A549 (cell line): ENCODE results near the gene TSPAN15. TPM values are rescaled to one million over a fixed set of nuclear protein-coding genes. Genes with fewer than 3 reads are reported as not detected.

ENCODE experiments used
- ATAC-seq, 2 experiments: fragments of 200-7000 bp in 1 of 2; fragments of >200 bp in 1 of 2; cut with Nextera tagmentation in 1 of 2; cut with Tn5 transposase in 1 of 2; 3 replicates each; pipeline versions ENCODE4 v1.8.0 to v1.9.1; 2018 to 2020; ENCODE audit warnings: mild to moderate bottlenecking in 1 of 2, moderate library complexity in 1 of 2
- CTCF ChIA-PET: fragments of 300-600 bp; sonication (Branson Sonifier 250); formaldehyde crosslinking; extraction: SDS; loops from one replicate; lab custom pipeline; 2021; ENCODE audit warnings: antibody characterized with exemption, inconsistent platforms; lab: Yijun Ruan, JAX
- POLR2A ChIA-PET: fragments of 350-600 bp; formaldehyde crosslinking; extraction: SDS; loops from one replicate; lab custom pipeline; 2021; ENCODE audit warnings: antibody characterized with exemption, inconsistent platforms; lab: Yijun Ruan, JAX
- DNase-seq, 2 experiments: peaks; one replicate each; pipeline versions ENCODE4 v3.0.0 to v3.0.0-alpha.2; 2011 to 2016; ENCODE audit warnings: low read depth in 1 of 2, low spot score in 1 of 2
- FAIRE-seq: peaks from 2 replicates; lab custom pipeline; 2011; peaks lifted over from hg19 to GRCh38; lab: Jason Lieb, UNC
- H3K27ac ChIP-seq, 2 experiments: fragments of >200 bp; sonication (Bioruptor Twin); formaldehyde crosslinking; 3 replicates each; pipeline ENCODE4 v1.5.1; 2016 to 2017
- H3K4me1 ChIP-seq: fragments of >200 bp; sonication (Bioruptor Twin); formaldehyde crosslinking; 3 replicates; pipeline ENCODE4 v1.6.1; 2016
- H3K4me2 ChIP-seq: fragments of >200 bp; sonication (Bioruptor Twin); formaldehyde crosslinking; 3 replicates; pipeline ENCODE4 v1.6.1; 2016
- H3K4me3 ChIP-seq: fragments of >200 bp; sonication (Bioruptor Twin); formaldehyde crosslinking; 3 replicates; pipeline ENCODE4 v1.5.1; 2016
- H3K9me3 ChIP-seq: fragments of >200 bp; sonication (Bioruptor Twin); formaldehyde crosslinking; 3 replicates; pipeline ENCODE4 v1.6.1; 2016
- CHD2 ChIP-seq: fragments of 150-350 bp; IDR thresholded peaks from 2 replicates; pipeline ENCODE4 v1.6.1; 2014; ENCODE audit warnings: low read length; ENCODE audit not compliant: partially characterized antibody
- EHF ChIP-seq: fragments of 250-450 bp; sonication (Bioruptor Pico); IDR thresholded peaks from 2 replicates; pipeline ENCODE4 v1.5.0; 2020; ENCODE audit warnings: mild to moderate bottlenecking
- EHMT2 ChIP-seq: fragments of 200-600 bp; sonication (generic); IDR thresholded peaks from 2 replicates; pipeline ENCODE4 v1.6.1; 2016; ENCODE audit warnings: antibody characterized with exemption, low read depth, mild to moderate bottlenecking, moderate library complexity
- GATA3 ChIP-seq: IDR thresholded peaks from 2 replicates; pipeline ENCODE4 v1.6.1; 2012; ENCODE audit warnings: borderline replicate concordance
- HOXA7 ChIP-seq: fragments of 250-450 bp; sonication (Bioruptor Pico); IDR thresholded peaks from 2 replicates; pipeline ENCODE4 v1.5.0; 2020; ENCODE audit warnings: mild to moderate bottlenecking, moderate library complexity
- HOXB13 ChIP-seq: fragments of 250-450 bp; sonication (Bioruptor Pico); IDR thresholded peaks from 2 replicates; pipeline ENCODE4 v1.5.0; 2020; ENCODE audit warnings: low read depth, mild to moderate bottlenecking, moderate library complexity
- JUN ChIP-seq, 2 experiments: fragments of >200 bp; sonication (Bioruptor Twin); formaldehyde crosslinking; IDR thresholded peaks; 2 replicates in 1 of 2; 3 replicates in 1 of 2; pipeline ENCODE4 v1.6.1; 2016 to 2017
- JUNB ChIP-seq: fragments of >200 bp; sonication (Bioruptor Twin); formaldehyde crosslinking; IDR thresholded peaks from 2 replicates; pipeline ENCODE4 v1.6.1; 2016
- KDM1A ChIP-seq: fragments of 200-600 bp; sonication (generic); IDR thresholded peaks from 2 replicates; pipeline ENCODE4 v1.6.1; 2016; ENCODE audit warnings: low read depth, mild to moderate bottlenecking
- NPAS2 ChIP-seq: fragments of 250-450 bp; sonication (Bioruptor Pico); IDR thresholded peaks from 2 replicates; pipeline ENCODE4 v1.8.0; 2022; ENCODE audit warnings: mild to moderate bottlenecking, moderate library complexity, borderline replicate concordance
- POLR2AphosphoS2 ChIP-seq: conservative IDR thresholded peaks from 2 replicates; pipeline ENCODE4 v1.6.1; 2012; ENCODE audit warnings: low read length, improper control_type of control experiment, inconsistent platforms
- RAD21 ChIP-seq, 2 experiments: fragments of >200 bp in 1 of 2; sonication (Bioruptor Twin) in 1 of 2; formaldehyde crosslinking in 1 of 2; IDR thresholded peaks in 1 of 2; conservative IDR thresholded peaks in 1 of 2; 2 replicates in 1 of 2; 3 replicates in 1 of 2; pipeline ENCODE4 v1.6.1; 2012 to 2018; ENCODE audit warnings: inconsistent platforms in 1 of 2
- RARB ChIP-seq: fragments of 250-450 bp; sonication (Bioruptor Pico); IDR thresholded peaks from 2 replicates; pipeline ENCODE4 v1.8.0; 2021; ENCODE audit warnings: mild to moderate bottlenecking, moderate library complexity
- SMC3 ChIP-seq: fragments of >200 bp; sonication (Bioruptor Twin); formaldehyde crosslinking; IDR thresholded peaks from 3 replicates; pipeline ENCODE4 v1.6.1; 2018; ENCODE audit warnings: inconsistent platforms
- SREBF2 ChIP-seq: fragments of 450-650 bp; IDR thresholded peaks from 2 replicates; pipeline ENCODE4 v1.6.1; 2014; ENCODE audit warnings: mild to moderate bottlenecking, moderate library complexity
- TP53 ChIP-seq: fragments of 250-450 bp; sonication (Bioruptor Pico); IDR thresholded peaks from 2 replicates; pipeline ENCODE4 v1.5.0; 2021; ENCODE audit warnings: mild to moderate bottlenecking, moderate library complexity
- ZFP36 ChIP-seq: fragments of 450-650 bp; IDR thresholded peaks from 2 replicates; pipeline ENCODE4 v1.6.1; 2014; ENCODE audit warnings: borderline replicate concordance; ENCODE audit not compliant: partially characterized antibody
- WGBS: methylation state at CpG from one replicate; pipeline ENCODE4 v1.1.6; 2017; ENCODE audit errors: missing lambda C conversion rate; 5-methylcytosine and 5-hydroxymethylcytosine counted together
- polyA plus RNA-seq, 4 experiments: library from polyadenylated mRNA; depleted of rRNA in 3 of 4; stranded (reverse); fragments of >200 nt; fragmentation: RNase III in 1 of 4; extraction: RNeasy Plus Mini Kit Qiagen cat#74134 plus additional on column Dnase treatment in 1 of 4; gene quantifications; 2 replicates in 3 of 4; 3 replicates in 1 of 4; pipeline ENCODE4 v1.2.3, GENCODE V29; 2011 to 2017
- TF ChIP-seq, protein P1 (sequence below): IDR thresholded peaks from 2 replicates; pipeline ENCODE4 v1.6.1; 2012; ENCODE audit warnings: low read depth, borderline replicate concordance
- TF ChIP-seq, protein P2 (sequence below): IDR thresholded peaks from 2 replicates; pipeline ENCODE4 v1.6.1; 2012
- TF ChIP-seq, protein P3 (sequence below): fragments of 150-350 bp; IDR thresholded peaks from 2 replicates; pipeline ENCODE4 v1.6.1; 2014; ENCODE audit warnings: low read depth, mild to moderate bottlenecking, low read length
- TF ChIP-seq, protein P4 (sequence below): IDR thresholded peaks from 2 replicates; pipeline ENCODE4 v1.6.1; 2012
- TF ChIP-seq, protein P5 (sequence below): fragments of >200 bp; sonication (Bioruptor Twin); formaldehyde crosslinking; IDR thresholded peaks from 3 replicates; pipeline ENCODE4 v1.6.1; 2016
- TF ChIP-seq, protein P6 (sequence below): fragments of 450-650 bp; IDR thresholded peaks from 2 replicates; pipeline ENCODE4 v1.6.1; 2014; ENCODE audit warnings: antibody characterized with exemption
- TF ChIP-seq, protein P7 (sequence below): fragments of 200-600 bp; sonication (generic); IDR thresholded peaks from 2 replicates; pipeline ENCODE4 v1.6.1; 2016; ENCODE audit warnings: antibody characterized with exemption, mild to moderate bottlenecking, moderate library complexity

The TSPAN15 gene
- polyA plus RNA-seq, 2 of the 4 experiments (the other 2 are of a cell fraction) = 49.3 to 89.6 TPM

DNA sequence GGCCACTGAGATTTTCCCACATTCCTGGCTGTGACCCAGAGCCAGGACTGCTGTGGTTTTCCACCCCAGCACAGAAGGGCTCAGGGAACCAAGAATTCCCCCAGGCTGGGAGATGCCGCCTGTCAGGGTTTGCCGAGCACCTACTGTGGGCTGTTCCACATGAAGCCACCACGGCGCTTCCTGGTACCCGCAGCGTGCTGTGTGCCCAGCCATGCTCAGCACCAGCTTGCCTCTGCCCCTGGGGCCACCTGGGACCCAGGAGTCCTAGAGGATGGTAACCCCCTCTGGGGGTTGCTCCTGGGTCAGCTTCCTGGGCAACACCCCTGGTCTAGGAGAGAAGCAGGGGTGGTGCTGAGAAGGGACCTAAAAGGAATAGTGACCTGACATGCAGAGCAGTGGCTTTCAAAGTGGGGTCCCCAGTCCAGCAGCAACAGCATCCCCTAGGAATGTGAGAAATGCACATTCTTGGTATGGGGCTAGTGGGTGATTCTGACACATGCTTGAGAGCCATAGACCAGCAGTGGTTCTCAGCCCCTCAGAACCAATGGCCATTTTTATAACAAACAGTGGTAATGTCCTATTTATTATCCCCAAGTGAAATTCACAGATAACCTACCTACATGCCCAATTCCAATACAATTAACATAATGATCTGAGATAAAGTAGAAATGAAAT is 53.4 kb downstream of the TSPAN15 start:
- CTCF ChIA-PET = interaction anchor here (1.0 to 16.2 kb wide), 9 partner anchors 8 to 266 kb away, joined by 3 to 385 read pairs (median 4); no protein-coding TSS in a partner anchor
- Histone ChIP-seq H3K9me3 (no peaks in the 10 kb centered on the region), H3K27ac (no peak overlapping the region), H3K4me1 (peaks cover 13% of the 10 kb centered on the region), H3K4me2 (no peak overlapping the region), H3K4me3 (no peak overlapping the region)
- no CpG with 5 or more reads among the region's 6 CpGs for WGBS
- no peak for TF ChIP-seq RARB (CRISPR knock-in tag)
- TF ChIP-seq, protein P1, sequence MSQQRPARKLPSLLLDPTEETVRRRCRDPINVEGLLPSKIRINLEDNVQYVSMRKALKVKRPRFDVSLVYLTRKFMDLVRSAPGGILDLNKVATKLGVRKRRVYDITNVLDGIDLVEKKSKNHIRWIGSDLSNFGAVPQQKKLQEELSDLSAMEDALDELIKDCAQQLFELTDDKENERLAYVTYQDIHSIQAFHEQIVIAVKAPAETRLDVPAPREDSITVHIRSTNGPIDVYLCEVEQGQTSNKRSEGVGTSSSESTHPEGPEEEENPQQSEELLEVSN = no peak
- TF ChIP-seq JUN (IDR thresholded peaks at IDR 0.05) = no peak
- TF ChIP-seq RAD21 (conservative IDR thresholded peaks at IDR 0.05 in 1 of 2, IDR thresholded peaks at IDR 0.05 in 1 of 2) = no peak
- no peak for TF ChIP-seq SMC3
- TF ChIP-seq, protein P2, sequence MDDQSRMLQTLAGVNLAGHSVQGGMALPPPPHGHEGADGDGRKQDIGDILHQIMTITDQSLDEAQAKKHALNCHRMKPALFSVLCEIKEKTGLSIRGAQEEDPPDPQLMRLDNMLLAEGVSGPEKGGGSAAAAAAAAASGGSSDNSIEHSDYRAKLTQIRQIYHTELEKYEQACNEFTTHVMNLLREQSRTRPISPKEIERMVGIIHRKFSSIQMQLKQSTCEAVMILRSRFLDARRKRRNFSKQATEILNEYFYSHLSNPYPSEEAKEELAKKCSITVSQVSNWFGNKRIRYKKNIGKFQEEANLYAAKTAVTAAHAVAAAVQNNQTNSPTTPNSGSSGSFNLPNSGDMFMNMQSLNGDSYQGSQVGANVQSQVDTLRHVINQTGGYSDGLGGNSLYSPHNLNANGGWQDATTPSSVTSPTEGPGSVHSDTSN = no peak
- DNase-seq (no peak), ATAC-seq (no peak), FAIRE-seq (no peak)
- POLR2A ChIA-PET = no interaction called here

DNA sequence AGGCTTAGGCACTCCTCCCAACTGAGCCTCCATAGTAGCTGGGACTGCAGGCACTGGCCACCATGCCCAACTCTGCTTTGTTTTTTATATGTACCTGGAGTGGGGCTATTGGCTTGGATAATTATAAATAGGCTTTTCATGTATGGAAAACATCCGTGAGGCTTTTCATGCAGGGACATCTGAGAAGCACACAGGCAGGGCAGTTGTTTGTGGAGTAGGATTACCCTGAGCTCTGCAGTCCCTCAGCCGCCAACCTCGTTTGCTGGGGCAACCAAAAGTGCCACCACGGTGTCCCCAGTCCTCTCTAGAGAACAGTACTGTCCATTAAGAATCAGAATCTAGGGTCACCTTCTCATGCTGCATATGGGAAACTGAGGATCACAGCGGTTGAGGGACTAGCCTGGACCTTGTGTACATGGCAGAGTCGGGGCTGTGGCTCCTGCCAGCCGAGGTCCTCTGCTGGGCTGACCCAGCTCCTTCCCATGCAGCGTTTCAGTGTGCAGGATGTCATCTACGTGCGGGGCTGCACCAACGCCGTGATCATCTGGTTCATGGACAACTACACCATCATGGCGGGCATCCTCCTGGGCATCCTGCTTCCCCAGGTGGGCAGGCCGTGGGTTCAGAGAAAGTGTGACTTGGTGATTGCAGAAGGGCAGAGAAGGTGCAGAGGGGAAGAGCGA is 54.5 kb downstream of the TSPAN15 start:
- H3K27ac ChIP-seq = peak overlapping the region in 1 of 2 experiments; percentile 91; a peak in 1 of 6 replicates
- 92% methylated on average over 14 of the region's 15 CpGs for WGBS
- no peak for ATAC-seq
- POLR2A ChIA-PET = no interaction called here
- H3K4me2 ChIP-seq = no peak overlapping the region
- CTCF ChIA-PET = interaction anchor here (0.7 to 16.2 kb wide), 14 partner anchors 9 to 270 kb away, joined by 3 to 385 read pairs (median 24); partner anchors contain the start of gene TSPAN15
- peaks cover 13% of the 10 kb centered on the region for H3K4me1 ChIP-seq
- no peak for DNase-seq
- no peaks in the 10 kb centered on the region for H3K9me3 ChIP-seq
- FAIRE-seq = no peak
- TF ChIP-seq KDM1A (no peak), HOXB13 (CRISPR knock-in tag) (no peak), EHF (CRISPR knock-in tag) (no peak), EHMT2 (no peak), ZFP36 (no peak), RAD21 (conservative IDR thresholded peaks at IDR 0.05 in 1 of 2, IDR thresholded peaks at IDR 0.05 in 1 of 2) (no peak), HOXA7 (CRISPR knock-in tag) (no peak), SREBF2 (no peak), TP53 (CRISPR knock-in tag) (no peak), JUN (IDR thresholded peaks at IDR 0.05) (no peak), GATA3 (no peak), NPAS2 (CRISPR knock-in tag) (no peak), CHD2 (no peak), JUNB (no peak), POLR2AphosphoS2 (no peak)
- TF ChIP-seq, protein P3, sequence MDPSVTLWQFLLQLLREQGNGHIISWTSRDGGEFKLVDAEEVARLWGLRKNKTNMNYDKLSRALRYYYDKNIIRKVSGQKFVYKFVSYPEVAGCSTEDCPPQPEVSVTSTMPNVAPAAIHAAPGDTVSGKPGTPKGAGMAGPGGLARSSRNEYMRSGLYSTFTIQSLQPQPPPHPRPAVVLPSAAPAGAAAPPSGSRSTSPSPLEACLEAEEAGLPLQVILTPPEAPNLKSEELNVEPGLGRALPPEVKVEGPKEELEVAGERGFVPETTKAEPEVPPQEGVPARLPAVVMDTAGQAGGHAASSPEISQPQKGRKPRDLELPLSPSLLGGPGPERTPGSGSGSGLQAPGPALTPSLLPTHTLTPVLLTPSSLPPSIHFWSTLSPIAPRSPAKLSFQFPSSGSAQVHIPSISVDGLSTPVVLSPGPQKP = no peak
- TF ChIP-seq, protein P4, sequence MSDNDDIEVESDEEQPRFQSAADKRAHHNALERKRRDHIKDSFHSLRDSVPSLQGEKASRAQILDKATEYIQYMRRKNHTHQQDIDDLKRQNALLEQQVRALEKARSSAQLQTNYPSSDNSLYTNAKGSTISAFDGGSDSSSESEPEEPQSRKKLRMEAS = no peak
- TF ChIP-seq, protein P5, sequence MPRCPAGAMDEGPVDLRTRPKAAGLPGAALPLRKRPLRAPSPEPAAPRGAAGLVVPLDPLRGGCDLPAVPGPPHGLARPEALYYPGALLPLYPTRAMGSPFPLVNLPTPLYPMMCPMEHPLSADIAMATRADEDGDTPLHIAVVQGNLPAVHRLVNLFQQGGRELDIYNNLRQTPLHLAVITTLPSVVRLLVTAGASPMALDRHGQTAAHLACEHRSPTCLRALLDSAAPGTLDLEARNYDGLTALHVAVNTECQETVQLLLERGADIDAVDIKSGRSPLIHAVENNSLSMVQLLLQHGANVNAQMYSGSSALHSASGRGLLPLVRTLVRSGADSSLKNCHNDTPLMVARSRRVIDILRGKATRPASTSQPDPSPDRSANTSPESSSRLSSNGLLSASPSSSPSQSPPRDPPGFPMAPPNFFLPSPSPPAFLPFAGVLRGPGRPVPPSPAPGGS = no peak
- TF ChIP-seq, protein P6, sequence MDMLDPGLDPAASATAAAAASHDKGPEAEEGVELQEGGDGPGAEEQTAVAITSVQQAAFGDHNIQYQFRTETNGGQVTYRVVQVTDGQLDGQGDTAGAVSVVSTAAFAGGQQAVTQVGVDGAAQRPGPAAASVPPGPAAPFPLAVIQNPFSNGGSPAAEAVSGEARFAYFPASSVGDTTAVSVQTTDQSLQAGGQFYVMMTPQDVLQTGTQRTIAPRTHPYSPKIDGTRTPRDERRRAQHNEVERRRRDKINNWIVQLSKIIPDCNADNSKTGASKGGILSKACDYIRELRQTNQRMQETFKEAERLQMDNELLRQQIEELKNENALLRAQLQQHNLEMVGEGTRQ = no peak
- TF ChIP-seq, protein P7, sequence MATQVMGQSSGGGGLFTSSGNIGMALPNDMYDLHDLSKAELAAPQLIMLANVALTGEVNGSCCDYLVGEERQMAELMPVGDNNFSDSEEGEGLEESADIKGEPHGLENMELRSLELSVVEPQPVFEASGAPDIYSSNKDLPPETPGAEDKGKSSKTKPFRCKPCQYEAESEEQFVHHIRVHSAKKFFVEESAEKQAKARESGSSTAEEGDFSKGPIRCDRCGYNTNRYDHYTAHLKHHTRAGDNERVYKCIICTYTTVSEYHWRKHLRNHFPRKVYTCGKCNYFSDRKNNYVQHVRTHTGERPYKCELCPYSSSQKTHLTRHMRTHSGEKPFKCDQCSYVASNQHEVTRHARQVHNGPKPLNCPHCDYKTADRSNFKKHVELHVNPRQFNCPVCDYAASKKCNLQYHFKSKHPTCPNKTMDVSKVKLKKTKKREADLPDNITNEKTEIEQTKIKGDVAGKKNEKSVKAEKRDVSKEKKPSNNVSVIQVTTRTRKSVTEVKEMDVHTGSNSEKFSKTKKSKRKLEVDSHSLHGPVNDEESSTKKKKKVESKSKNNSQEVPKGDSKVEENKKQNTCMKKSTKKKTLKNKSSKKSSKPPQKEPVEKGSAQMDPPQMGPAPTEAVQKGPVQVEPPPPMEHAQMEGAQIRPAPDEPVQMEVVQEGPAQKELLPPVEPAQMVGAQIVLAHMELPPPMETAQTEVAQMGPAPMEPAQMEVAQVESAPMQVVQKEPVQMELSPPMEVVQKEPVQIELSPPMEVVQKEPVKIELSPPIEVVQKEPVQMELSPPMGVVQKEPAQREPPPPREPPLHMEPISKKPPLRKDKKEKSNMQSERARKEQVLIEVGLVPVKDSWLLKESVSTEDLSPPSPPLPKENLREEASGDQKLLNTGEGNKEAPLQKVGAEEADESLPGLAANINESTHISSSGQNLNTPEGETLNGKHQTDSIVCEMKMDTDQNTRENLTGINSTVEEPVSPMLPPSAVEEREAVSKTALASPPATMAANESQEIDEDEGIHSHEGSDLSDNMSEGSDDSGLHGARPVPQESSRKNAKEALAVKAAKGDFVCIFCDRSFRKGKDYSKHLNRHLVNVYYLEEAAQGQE = no peak
- H3K4me3 ChIP-seq = no peak overlapping the region
